NCI-H1105 (cell line): ENCODE data around the gene RRAGA.
"Not testable (repeated sequence)": the region's sequence is repeated elsewhere in the genome, so short reads cannot be mapped to it uniquely, and the experiment has no call there.

Experiments
- DNase-seq: peaks from one replicate; lab custom pipeline; 2025; lab: John Stamatoyannopoulos, UW

Gene RRAGA

DNA sequence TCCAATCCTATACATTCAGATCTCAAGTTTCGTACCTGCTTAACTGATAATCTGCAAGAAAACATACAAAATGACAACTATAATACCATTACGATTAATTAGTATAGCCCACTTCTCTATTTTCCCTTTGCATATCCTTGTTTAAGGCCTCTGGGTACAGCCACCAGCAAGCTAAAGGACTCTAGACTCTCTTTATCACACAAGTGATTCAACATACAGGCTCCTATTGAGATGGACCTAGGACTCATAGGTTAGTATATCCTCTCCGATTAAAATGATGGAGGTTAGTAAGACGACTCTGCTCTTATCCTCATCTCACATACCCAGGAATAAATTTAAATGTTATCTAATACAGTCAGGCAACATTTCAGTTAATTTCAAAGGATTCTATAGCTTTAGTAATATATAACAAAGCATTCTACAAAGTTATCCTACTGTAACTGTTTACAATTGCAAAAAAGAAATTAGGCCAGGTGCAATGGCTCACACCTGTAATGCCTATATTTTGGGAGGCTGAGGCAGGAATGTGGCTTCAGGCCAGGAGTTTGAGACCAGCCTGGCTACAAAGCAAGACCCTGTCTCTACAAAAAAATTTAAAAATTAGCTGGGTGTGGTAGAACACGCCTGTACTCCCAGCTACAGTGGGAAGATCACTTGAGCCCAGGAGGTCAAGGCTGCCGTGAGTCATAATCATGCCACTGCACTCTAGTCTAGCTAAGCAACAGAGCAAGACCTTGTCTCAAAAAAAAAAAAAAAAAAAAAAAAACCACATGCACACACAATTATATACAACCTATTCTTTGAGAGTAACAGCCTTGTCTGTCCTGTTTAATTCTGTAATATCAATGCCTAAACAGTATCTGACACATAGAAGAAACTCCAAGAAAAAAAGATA, 38.1 kb downstream of the RRAGA start:
- DNase-seq, result no peak

GRCh38 chr9:19097431-19097830, 48.2 kb downstream of the RRAGA start:
- not testable (repeated sequence) for DNase-seq
